ENCODE data around the gene PTEN. TPM values are rescaled to one million over a fixed set of nuclear protein-coding genes. Genes with fewer than 3 reads are reported as not detected.

The PTEN gene
- total and polyA plus RNA-seq, 4 donors, result 11.5 to 76.6 (median 37.5) TPM

GRCh38 chr10:87915989-87916388 lies 52.6 kb downstream of the PTEN start:
- no peak overlapping the region for H3K27ac ChIP-seq (ENCODE audit: low read depth in 1 of 2, low read length in 2 of 2)
- no peak overlapping the region for H3K9ac ChIP-seq (ENCODE audit: low read depth in 1 of 2, low read length in 2 of 2)
- DNase-seq (ENCODE audit: low spot score), result no peak
- no peaks in the 10 kb centered on the region for H3K27me3 ChIP-seq (ENCODE audit: control insufficient read depth in 4 of 4, insufficient read depth in 4 of 4, low read length in 3 of 4)
- 82% methylated on average over 1 of the region's 1 CpG for WGBS
- peaks cover 2 to 5% (median 3%) of the 10 kb centered on the region in 4 donors for H3K4me1 ChIP-seq (ENCODE audit: control insufficient read depth in 4 of 4, insufficient read depth in 4 of 4, low read length in 3 of 4)
- H3K36me3 ChIP-seq (ENCODE audit: control insufficient read depth in 4 of 4, insufficient read depth in 3 of 4, low read depth in 1 of 4, low read length in 3 of 4), result peaks cover 0 to 4% (median 1%) of the 10 kb centered on the region in 4 donors
- H3K4me3 ChIP-seq (ENCODE audit: low read depth in 1 of 3, low read length in 3 of 3), result no peak overlapping the region
- no peak for TF ChIP-seq REST (IDR thresholded peaks at IDR 0.05)
- no peak for TF ChIP-seq HNF4G (IDR thresholded peaks at IDR 0.05)
- no peak for TF ChIP-seq HNF4A (conservative IDR thresholded peaks at IDR 0.05)
- TF ChIP-seq FOXA2 (IDR thresholded peaks at IDR 0.05), result no peak
- TF ChIP-seq JUND (IDR thresholded peaks at IDR 0.05), result no peak
- TF ChIP-seq ATF3 (IDR thresholded peaks at IDR 0.05), result no peak
- TF ChIP-seq NR2F2 (IDR thresholded peaks at IDR 0.05), result no peak
- no peak for TF ChIP-seq RXRA (IDR thresholded peaks at IDR 0.05)
- TF ChIP-seq FOXA1 (IDR thresholded peaks at IDR 0.05), result no peak
- no peak for TF ChIP-seq TAF1 (conservative IDR thresholded peaks at IDR 0.05)
- H3K9me3 ChIP-seq (ENCODE audit: control insufficient read depth in 4 of 4, low read length in 3 of 4), result peaks cover 0 to 6% (median under 1%) of the 10 kb centered on the region in 4 donors

GRCh38 chr10:87916515-87916914 lies 53.1 kb downstream of the PTEN start:
- TF ChIP-seq SP1 (IDR thresholded peaks at IDR 0.05), result no peak
- no peak overlapping the region for H3K4me3 ChIP-seq (ENCODE audit: low read depth in 1 of 3, low read length in 3 of 3)
- no peak overlapping the region for H3K27ac ChIP-seq (ENCODE audit: low read depth in 1 of 2, low read length in 2 of 2)
- peaks cover 2 to 5% (median 3%) of the 10 kb centered on the region in 4 donors for H3K4me1 ChIP-seq (ENCODE audit: control insufficient read depth in 4 of 4, insufficient read depth in 4 of 4, low read length in 3 of 4)
- peaks cover 0 to 6% (median under 1%) of the 10 kb centered on the region in 4 donors for H3K9me3 ChIP-seq (ENCODE audit: control insufficient read depth in 4 of 4, low read length in 3 of 4)
- H3K36me3 ChIP-seq (ENCODE audit: control insufficient read depth in 4 of 4, insufficient read depth in 3 of 4, low read depth in 1 of 4, low read length in 3 of 4), result peaks cover 0 to 4% (median 1%) of the 10 kb centered on the region in 4 donors
- no peaks in the 10 kb centered on the region for H3K27me3 ChIP-seq (ENCODE audit: control insufficient read depth in 4 of 4, insufficient read depth in 4 of 4, low read length in 3 of 4)
- no peak overlapping the region for H3K9ac ChIP-seq (ENCODE audit: low read depth in 1 of 2, low read length in 2 of 2)
- WGBS, result 50% methylated on average over 3 of the region's 3 CpGs
- no peak for DNase-seq (ENCODE audit: low spot score)

- 56% methylated on average over 3 of the region's 3 CpGs for WGBS
- TF ChIP-seq JUND (IDR thresholded peaks at IDR 0.05) (no peak), GABPA (IDR thresholded peaks at IDR 0.05 in 1 of 2, conservative IDR thresholded peaks at IDR 0.05 in 1 of 2) (no peak), RXRA (IDR thresholded peaks at IDR 0.05) (no peak), YY1 (IDR thresholded peaks at IDR 0.05) (no peak), RAD21 (IDR thresholded peaks at IDR 0.05) (no peak), ATF3 (IDR thresholded peaks at IDR 0.05) (no peak), SP1 (IDR thresholded peaks at IDR 0.05) (no peak), HNF4A (conservative IDR thresholded peaks at IDR 0.05) (no peak), FOXA2 (IDR thresholded peaks at IDR 0.05) (no peak), HNF4G (IDR thresholded peaks at IDR 0.05) (no peak), CTCF (IDR thresholded peaks at IDR 0.05; ENCODE audit: low read depth, low read length, missing input control) (no peak), EGR1 (IDR thresholded peaks at IDR 0.05; ENCODE audit: low read depth in 2 of 2) (no peak), TAF1 (conservative IDR thresholded peaks at IDR 0.05) (no peak), MAX (IDR thresholded peaks at IDR 0.05) (no peak), ZBTB33 (IDR thresholded peaks at IDR 0.05) (no peak), FOXA1 (IDR thresholded peaks at IDR 0.05) (no peak)
- no peak overlapping the region for H3K9ac ChIP-seq (ENCODE audit: low read depth in 1 of 2, low read length in 2 of 2)
- H3K27me3 ChIP-seq (ENCODE audit: control insufficient read depth in 4 of 4, insufficient read depth in 4 of 4, low read length in 3 of 4), result no peaks in the 10 kb centered on the region
- no peaks in the 10 kb centered on the region for H3K9me3 ChIP-seq (ENCODE audit: control insufficient read depth in 4 of 4, low read length in 3 of 4)
- no peak overlapping the region for H3K4me3 ChIP-seq (ENCODE audit: low read depth in 1 of 3, low read length in 3 of 3)
- DNase-seq (ENCODE audit: low spot score), result no peak
- H3K36me3 ChIP-seq (ENCODE audit: control insufficient read depth in 4 of 4, insufficient read depth in 3 of 4, low read depth in 1 of 4, low read length in 3 of 4), result peaks cover 0 to 3% (median 0%) of the 10 kb centered on the region in 4 donors
- H3K4me1 ChIP-seq (ENCODE audit: control insufficient read depth in 4 of 4, insufficient read depth in 4 of 4, low read length in 3 of 4), result peaks cover 2 to 9% (median 4%) of the 10 kb centered on the region in 4 donors
- H3K27ac ChIP-seq (ENCODE audit: low read depth in 1 of 2, low read length in 2 of 2), result no peak overlapping the region
These were observed 54.9 kb downstream of the PTEN start for GRCh38 chr10:87918254-87918859.
